Measurements from ENCODE around the gene BMP8B. TPM values are rescaled to one million over a fixed set of nuclear protein-coding genes. Genes with fewer than 3 reads are reported as not detected.

BMP8B gene
- total RNA-seq, 1 donor from 2014 or later: 1.0 TPM

- no peaks in the 10 kb centered on the region for H3K27me3 ChIP-seq (ENCODE audit: control insufficient read depth in 3 of 3, insufficient read depth in 3 of 3, low read length in 3 of 3)
- H3K4me1 ChIP-seq (ENCODE audit: control insufficient read depth in 3 of 3, insufficient read depth in 3 of 3, low read length in 3 of 3): no peaks in the 10 kb centered on the region
- peaks cover 65 to 93% (median 86%) of the 10 kb centered on the region in 3 donors for H3K36me3 ChIP-seq (ENCODE audit: control insufficient read depth in 3 of 3, insufficient read depth in 3 of 3, low read length in 3 of 3)
- no peak overlapping the region for H3K4me3 ChIP-seq (ENCODE audit: low read length in 3 of 3)
- H3K9ac ChIP-seq (ENCODE audit: low read depth in 1 of 3, low read length in 3 of 3): no peak overlapping the region
- H3K27ac ChIP-seq (ENCODE audit: low read depth, low read length): no peak overlapping the region
- no peaks in the 10 kb centered on the region for H3K9me3 ChIP-seq (ENCODE audit: control insufficient read depth in 3 of 3, low read length in 3 of 3)
These were observed 36.0 kb downstream of the BMP8B start for GRCh38 chr1:39752703-39753102.

- Histone ChIP-seq H3K27me3 (ENCODE audit: control insufficient read depth in 3 of 3, insufficient read depth in 3 of 3, low read length in 3 of 3) (no peaks in the 10 kb centered on the region), H3K27ac (ENCODE audit: low read depth, low read length) (no peak overlapping the region), H3K9me3 (ENCODE audit: control insufficient read depth in 3 of 3, low read length in 3 of 3) (no peaks in the 10 kb centered on the region), H3K4me3 (ENCODE audit: low read length in 3 of 3) (no peak overlapping the region), H3K4me1 (ENCODE audit: control insufficient read depth in 3 of 3, insufficient read depth in 3 of 3, low read length in 3 of 3) (no peaks in the 10 kb centered on the region), H3K36me3 (ENCODE audit: control insufficient read depth in 3 of 3, insufficient read depth in 3 of 3, low read length in 3 of 3) (peaks cover 67 to 92% (median 87%) of the 10 kb centered on the region in 3 donors), H3K9ac (ENCODE audit: low read depth in 1 of 3, low read length in 3 of 3) (no peak overlapping the region)
These were observed 37.1 kb downstream of the BMP8B start for GRCh38 chr1:39751595-39751994.

- H3K36me3 ChIP-seq (ENCODE audit: control insufficient read depth in 3 of 3, insufficient read depth in 3 of 3, low read length in 3 of 3): peaks cover 52 to 87% (median 78%) of the 10 kb centered on the region in 3 donors
- H3K9ac ChIP-seq (ENCODE audit: low read depth in 1 of 3, low read length in 3 of 3): no peak overlapping the region
- no peaks in the 10 kb centered on the region for H3K27me3 ChIP-seq (ENCODE audit: control insufficient read depth in 3 of 3, insufficient read depth in 3 of 3, low read length in 3 of 3)
These were observed 43.5 kb downstream of the BMP8B start for GRCh38 chr1:39745016-39745670.

GRCh38 chr1:39738622-39739366 is 49.9 kb downstream of the BMP8B start, which contains the start of gene PPIE:
TSS of gene PPIE (plus strand) at chr1:39738882. CDS start at chr1:39738901, 19 bp downstream.
- peaks cover 14 to 37% (median 25%) of the 10 kb centered on the region in 3 donors for H3K36me3 ChIP-seq (ENCODE audit: control insufficient read depth in 3 of 3, insufficient read depth in 3 of 3, low read length in 3 of 3)
- H3K9ac ChIP-seq (ENCODE audit: low read depth in 1 of 3, low read length in 3 of 3): peak within 1 kb of the TSS; percentile 87 to 96 (median 96)
- peak within 1 kb of the TSS; percentile 96 to 98 (median 97) for H3K4me3 ChIP-seq (ENCODE audit: low read length in 3 of 3)
- H3K9me3 ChIP-seq (ENCODE audit: control insufficient read depth in 3 of 3, low read length in 3 of 3): no peaks in the 10 kb centered on the region
- peak within 1 kb of the TSS; percentile 70 for H3K27ac ChIP-seq (ENCODE audit: low read depth, low read length)
- peaks cover 11 to 20% (median 13%) of the 10 kb centered on the region in 3 donors for H3K4me1 ChIP-seq (ENCODE audit: control insufficient read depth in 3 of 3, insufficient read depth in 3 of 3, low read length in 3 of 3)
- no peaks in the 10 kb centered on the region for H3K27me3 ChIP-seq (ENCODE audit: control insufficient read depth in 3 of 3, insufficient read depth in 3 of 3, low read length in 3 of 3)

More at GRCh38 chr1:39745016-39745670, 43.5 kb downstream of the BMP8B start:
- Histone ChIP-seq H3K9me3 (ENCODE audit: control insufficient read depth in 3 of 3, low read length in 3 of 3) (no peaks in the 10 kb centered on the region), H3K4me1 (ENCODE audit: control insufficient read depth in 3 of 3, insufficient read depth in 3 of 3, low read length in 3 of 3) (peaks cover 0 to 2% (median 0%) of the 10 kb centered on the region in 3 donors), H3K4me3 (ENCODE audit: low read length in 3 of 3) (no peak overlapping the region), H3K27ac (ENCODE audit: low read depth, low read length) (no peak overlapping the region)

GRCh38 chr1:39737546-39738169 is 51.0 kb downstream of the BMP8B start:
- H3K36me3 ChIP-seq (ENCODE audit: control insufficient read depth in 3 of 3, insufficient read depth in 3 of 3, low read length in 3 of 3): peaks cover 7 to 26% (median 15%) of the 10 kb centered on the region in 3 donors
- no peak overlapping the region for H3K27ac ChIP-seq (ENCODE audit: low read depth, low read length)
- no peaks in the 10 kb centered on the region for H3K9me3 ChIP-seq (ENCODE audit: control insufficient read depth in 3 of 3, low read length in 3 of 3)
- H3K27me3 ChIP-seq (ENCODE audit: control insufficient read depth in 3 of 3, insufficient read depth in 3 of 3, low read length in 3 of 3): peaks cover 0 to 5% (median 3%) of the 10 kb centered on the region in 3 donors
- no peak overlapping the region for H3K9ac ChIP-seq (ENCODE audit: low read depth in 1 of 3, low read length in 3 of 3)
- no peak overlapping the region for H3K4me3 ChIP-seq (ENCODE audit: low read length in 3 of 3)
- peaks cover 14 to 30% (median 18%) of the 10 kb centered on the region in 3 donors for H3K4me1 ChIP-seq (ENCODE audit: control insufficient read depth in 3 of 3, insufficient read depth in 3 of 3, low read length in 3 of 3)

- peaks cover 0 to 11% (median 4%) of the 10 kb centered on the region in 3 donors for H3K36me3 ChIP-seq (ENCODE audit: control insufficient read depth in 3 of 3, insufficient read depth in 3 of 3, low read length in 3 of 3)
- peaks cover 14 to 31% (median 18%) of the 10 kb centered on the region in 3 donors for H3K4me1 ChIP-seq (ENCODE audit: control insufficient read depth in 3 of 3, insufficient read depth in 3 of 3, low read length in 3 of 3)
- no peak overlapping the region for H3K4me3 ChIP-seq (ENCODE audit: low read length in 3 of 3)
- H3K27me3 ChIP-seq (ENCODE audit: control insufficient read depth in 3 of 3, insufficient read depth in 3 of 3, low read length in 3 of 3): peaks cover 0 to 5% (median 5%) of the 10 kb centered on the region in 3 donors
- no peak overlapping the region for H3K27ac ChIP-seq (ENCODE audit: low read depth, low read length)
- no peaks in the 10 kb centered on the region for H3K9me3 ChIP-seq (ENCODE audit: control insufficient read depth in 3 of 3, low read length in 3 of 3)
- H3K9ac ChIP-seq (ENCODE audit: low read depth in 1 of 3, low read length in 3 of 3): no peak overlapping the region
These were observed 52.9 kb downstream of the BMP8B start for GRCh38 chr1:39735731-39736130.

GRCh38 chr1:39733161-39733560 is 55.5 kb downstream of the BMP8B start:
- Histone ChIP-seq H3K27ac (ENCODE audit: low read depth, low read length) (peak overlapping the region; percentile 4), H3K9me3 (ENCODE audit: control insufficient read depth in 3 of 3, low read length in 3 of 3) (no peaks in the 10 kb centered on the region), H3K27me3 (ENCODE audit: control insufficient read depth in 3 of 3, insufficient read depth in 3 of 3, low read length in 3 of 3) (peaks cover under 1 to 10% (median 10%) of the 10 kb centered on the region in 3 donors), H3K36me3 (ENCODE audit: control insufficient read depth in 3 of 3, insufficient read depth in 3 of 3, low read length in 3 of 3) (no peaks in the 10 kb centered on the region), H3K9ac (ENCODE audit: low read depth in 1 of 3, low read length in 3 of 3) (peak overlapping the region in 1 of 3 donors; percentile 65), H3K4me1 (ENCODE audit: control insufficient read depth in 3 of 3, insufficient read depth in 3 of 3, low read length in 3 of 3) (peaks cover 3 to 14% (median 10%) of the 10 kb centered on the region in 3 donors), H3K4me3 (ENCODE audit: low read length in 3 of 3) (peak overlapping the region in 2 of 3 donors; percentile 11 to 58)

GRCh38 chr1:39732730-39733129 is 55.9 kb downstream of the BMP8B start:
- no peaks in the 10 kb centered on the region for H3K36me3 ChIP-seq (ENCODE audit: control insufficient read depth in 3 of 3, insufficient read depth in 3 of 3, low read length in 3 of 3)
- peak overlapping the region in 1 of 3 donors; percentile 65 for H3K9ac ChIP-seq (ENCODE audit: low read depth in 1 of 3, low read length in 3 of 3)
- peaks cover 3 to 14% (median 10%) of the 10 kb centered on the region in 3 donors for H3K4me1 ChIP-seq (ENCODE audit: control insufficient read depth in 3 of 3, insufficient read depth in 3 of 3, low read length in 3 of 3)
- no peaks in the 10 kb centered on the region for H3K9me3 ChIP-seq (ENCODE audit: control insufficient read depth in 3 of 3, low read length in 3 of 3)
- peaks cover 5 to 14% (median 14%) of the 10 kb centered on the region in 3 donors for H3K27me3 ChIP-seq (ENCODE audit: control insufficient read depth in 3 of 3, insufficient read depth in 3 of 3, low read length in 3 of 3)
- H3K27ac ChIP-seq (ENCODE audit: low read depth, low read length): peak overlapping the region; percentile 4
- H3K4me3 ChIP-seq (ENCODE audit: low read length in 3 of 3): peak overlapping the region in 2 of 3 donors; percentile 11 to 58

- H3K9ac ChIP-seq (ENCODE audit: low read depth in 1 of 3, low read length in 3 of 3): no peak overlapping the region
- peaks cover 9 to 18% (median 18%) of the 10 kb centered on the region in 3 donors for H3K27me3 ChIP-seq (ENCODE audit: control insufficient read depth in 3 of 3, insufficient read depth in 3 of 3, low read length in 3 of 3)
These were observed 58.8 kb downstream of the BMP8B start for GRCh38 chr1:39729842-39730241.

More at GRCh38 chr1:39729842-39730241, 58.8 kb downstream of the BMP8B start:
- Histone ChIP-seq H3K36me3 (ENCODE audit: control insufficient read depth in 3 of 3, insufficient read depth in 3 of 3, low read length in 3 of 3) (no peaks in the 10 kb centered on the region), H3K4me3 (ENCODE audit: low read length in 3 of 3) (no peak overlapping the region), H3K9me3 (ENCODE audit: control insufficient read depth in 3 of 3, low read length in 3 of 3) (no peaks in the 10 kb centered on the region), H3K27ac (ENCODE audit: low read depth, low read length) (no peak overlapping the region), H3K4me1 (ENCODE audit: control insufficient read depth in 3 of 3, insufficient read depth in 3 of 3, low read length in 3 of 3) (peaks cover 3 to 14% (median 10%) of the 10 kb centered on the region in 3 donors)

All from skeletal muscle tissue (tissue), 4 donors.